CD4-positive, alpha-beta T cell (primary cell): ENCODE measurements around the gene C2orf72. TPM values are rescaled to one million over a fixed set of nuclear protein-coding genes. Genes with fewer than 3 reads are reported as not detected.

Experiments used
- ATAC-seq: fragments of 200-7000 bp; cut with Tn5 transposase; one replicate; pipeline ENCODE4 v1.10.0; 2022; ENCODE audit warnings: mild to moderate bottlenecking; ENCODE audit not compliant: poor library complexity
- CTCF ChIA-PET: fragments of 350-600 bp; sonication (Branson Sonifier 250); formaldehyde crosslinking; loops from one replicate; lab custom pipeline; 2021; ENCODE audit warnings: antibody characterized with exemption, inconsistent platforms; lab: Charles Lee
- POLR2A ChIA-PET: fragments of 350-600 bp; sonication (Branson Sonifier 250); formaldehyde crosslinking; loops from one replicate; lab custom pipeline; 2021; ENCODE audit warnings: antibody characterized with exemption, inconsistent platforms; lab: Charles Lee
- DNase-seq, 14 experiments: peaks; one replicate each; pipeline ENCODE4 v3.0.0-alpha.2; 2013 to 2020; ENCODE audit warnings: mixed read lengths in 2 of 14
- H3K27ac ChIP-seq, 2 donors: one replicate each; pipeline versions ENCODE4 v1.5.1 to v1.7.0; 2013; ENCODE audit warnings: low read length in 2 of 2, low read depth in 1 of 2, mild to moderate bottlenecking in 1 of 2
- H3K27me3 ChIP-seq, 2 experiments: 1 replicate in 1 of 2; 2 replicates in 1 of 2; pipeline versions ENCODE4 v1.6.1 to v1.7.0; 2013; ENCODE audit warnings: low read length in 2 of 2, control low read depth in 1 of 2, mild to moderate bottlenecking in 1 of 2, moderate library complexity in 1 of 2; ENCODE audit not compliant: insufficient read depth in 2 of 2, control insufficient read depth in 1 of 2
- H3K36me3 ChIP-seq: one replicate; pipeline ENCODE4 v1.6.1; 2013; ENCODE audit warnings: low read length, control low read depth; ENCODE audit not compliant: insufficient read depth
- H3K4me1 ChIP-seq: one replicate; pipeline ENCODE4 v1.6.1; 2013; ENCODE audit warnings: low read length, control low read depth; ENCODE audit not compliant: insufficient read depth
- H3K4me3 ChIP-seq: one replicate; pipeline ENCODE4 v1.5.1; 2013; ENCODE audit warnings: mild to moderate bottlenecking, low read length, moderate library complexity
- H3K9me3 ChIP-seq, 2 experiments: 1 replicate in 1 of 2; 2 replicates in 1 of 2; pipeline versions ENCODE4 v1.6.1 to v1.7.0; 2013; ENCODE audit warnings: low read length in 2 of 2, mild to moderate bottlenecking in 2 of 2, control low read depth in 1 of 2, moderate library complexity in 1 of 2; ENCODE audit not compliant: control insufficient read depth in 1 of 2, insufficient read depth in 1 of 2
- H3K27ac Mint-ChIP-seq: one replicate; pipeline ENCODE4 v1.8.0; 2020; ENCODE audit warnings: mixed read lengths
- H3K27me3 Mint-ChIP-seq: one replicate; pipeline ENCODE4 v1.8.0; 2021; ENCODE audit warnings: mixed read lengths
- H3K36me3 Mint-ChIP-seq: one replicate; pipeline ENCODE4 v1.8.0; 2021; ENCODE audit warnings: low read depth, mixed read lengths
- H3K4me1 Mint-ChIP-seq: one replicate; pipeline ENCODE4 v1.8.0; 2021; ENCODE audit warnings: low read depth, mixed read lengths
- H3K4me3 Mint-ChIP-seq: one replicate; pipeline ENCODE4 v1.8.0; 2020; ENCODE audit warnings: mild to moderate bottlenecking, mixed read lengths
- H3K9me3 Mint-ChIP-seq: one replicate; pipeline ENCODE4 v1.8.0; 2020; ENCODE audit warnings: mixed read lengths
- intact Hi-C, 2 experiments: fragments of 100-400 bp; cut with DNase I in 1 of 2; cut with micrococcal nuclease in 1 of 2; formaldehyde crosslinking; loops; one replicate each; pipeline versions ENCODE4 v1.15.1 to v1.9.0; 2023 to 2025; cut with DNase I, micrococcal nuclease
- total RNA-seq, 174 experiments: library from RNA in 2 of 174; stranded (reverse) in 2 of 174; gene quantifications; one replicate each; pipeline ENCODE4 v1.2.3 and lab custom pipeline; 2021 to 2026
- TF ChIP-seq, protein P1 (sequence below): fragments of 200-600 bp; IDR thresholded peaks from one replicate; pipeline ENCODE4 v1.8.0; 2022; ENCODE audit warnings: antibody characterized with exemption, mild to moderate bottlenecking

Gene C2orf72
- total RNA-seq, 2 experiments from 2014 or later, result not detected

DNA sequence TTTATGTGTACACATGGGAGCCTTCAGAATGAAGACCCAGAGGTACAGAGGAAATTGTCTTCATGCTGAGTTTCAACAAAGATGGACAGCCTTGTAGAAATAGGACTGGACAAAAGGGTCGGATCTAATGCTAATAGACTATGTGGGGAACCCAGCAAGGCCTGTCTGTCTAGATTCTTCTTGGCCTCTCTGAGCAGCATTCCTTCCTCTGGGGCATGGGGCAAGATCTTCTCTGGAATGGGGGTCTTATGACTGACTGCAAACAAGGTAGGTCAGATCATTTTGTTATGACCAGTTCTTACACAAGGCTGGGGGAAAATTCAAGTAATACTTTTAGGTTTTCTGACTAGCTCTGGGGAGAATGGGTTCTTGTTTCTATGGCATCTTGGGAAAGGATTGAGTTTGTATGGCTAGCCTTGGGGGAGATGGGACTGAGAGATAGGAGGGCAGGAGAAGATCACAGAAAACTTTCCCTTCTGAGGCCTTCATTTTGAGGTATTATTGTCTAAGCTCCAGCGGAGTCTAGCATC lies 27.1 kb upstream of the C2orf72 start:
- H3K27me3 ChIP-seq, result peaks cover 0 to 6% of the 10 kb centered on the region in 2 experiments
- no peak overlapping the region for H3K27ac Mint-ChIP-seq
- no peaks in the 10 kb centered on the region for H3K36me3 ChIP-seq
- peaks cover 3% of the 10 kb centered on the region for H3K9me3 Mint-ChIP-seq
- no peaks in the 10 kb centered on the region for H3K4me1 ChIP-seq
- H3K27ac ChIP-seq, result no peak overlapping the region
- intact Hi-C loops, result no loop called here
- H3K27me3 Mint-ChIP-seq, result peaks cover 10% of the 10 kb centered on the region
- TF ChIP-seq, protein P1, sequence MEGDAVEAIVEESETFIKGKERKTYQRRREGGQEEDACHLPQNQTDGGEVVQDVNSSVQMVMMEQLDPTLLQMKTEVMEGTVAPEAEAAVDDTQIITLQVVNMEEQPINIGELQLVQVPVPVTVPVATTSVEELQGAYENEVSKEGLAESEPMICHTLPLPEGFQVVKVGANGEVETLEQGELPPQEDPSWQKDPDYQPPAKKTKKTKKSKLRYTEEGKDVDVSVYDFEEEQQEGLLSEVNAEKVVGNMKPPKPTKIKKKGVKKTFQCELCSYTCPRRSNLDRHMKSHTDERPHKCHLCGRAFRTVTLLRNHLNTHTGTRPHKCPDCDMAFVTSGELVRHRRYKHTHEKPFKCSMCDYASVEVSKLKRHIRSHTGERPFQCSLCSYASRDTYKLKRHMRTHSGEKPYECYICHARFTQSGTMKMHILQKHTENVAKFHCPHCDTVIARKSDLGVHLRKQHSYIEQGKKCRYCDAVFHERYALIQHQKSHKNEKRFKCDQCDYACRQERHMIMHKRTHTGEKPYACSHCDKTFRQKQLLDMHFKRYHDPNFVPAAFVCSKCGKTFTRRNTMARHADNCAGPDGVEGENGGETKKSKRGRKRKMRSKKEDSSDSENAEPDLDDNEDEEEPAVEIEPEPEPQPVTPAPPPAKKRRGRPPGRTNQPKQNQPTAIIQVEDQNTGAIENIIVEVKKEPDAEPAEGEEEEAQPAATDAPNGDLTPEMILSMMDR, result no peak
- H3K9me3 ChIP-seq, result no peaks in the 10 kb centered on the region
- no peaks in the 10 kb centered on the region for H3K36me3 Mint-ChIP-seq
- H3K4me1 Mint-ChIP-seq, result no peaks in the 10 kb centered on the region
- ChIA-PET CTCF (no interaction called here), POLR2A (no interaction called here)
- DNase-seq, result no peak
- no peak overlapping the region for H3K4me3 ChIP-seq
- ATAC-seq, result no peak
- no peak overlapping the region for H3K4me3 Mint-ChIP-seq

DNA sequence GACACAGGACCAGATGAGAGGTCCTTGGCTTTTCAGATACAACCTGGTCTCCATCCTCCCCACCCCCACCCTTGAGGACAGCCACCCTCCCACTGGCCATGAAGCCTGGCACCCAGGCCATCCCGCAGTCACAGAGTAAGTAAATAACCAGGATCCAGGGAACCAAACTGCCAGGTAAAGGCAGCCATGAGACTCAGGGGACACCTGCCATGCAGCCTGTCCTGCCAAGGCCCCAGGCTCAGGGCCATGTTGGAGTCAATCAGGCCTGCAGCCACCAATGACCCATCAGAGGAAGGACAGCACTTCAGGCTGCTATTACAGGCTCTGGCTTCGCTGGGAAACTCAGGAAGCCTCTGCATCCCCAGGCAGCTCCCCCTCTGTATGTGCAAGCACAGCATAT lies 25.8 kb upstream of the C2orf72 start:
- ChIA-PET POLR2A (no interaction called here), CTCF (no interaction called here)
- Mint-ChIP-seq H3K36me3 (no peaks in the 10 kb centered on the region), H3K27me3 (peaks cover 10% of the 10 kb centered on the region), H3K27ac (no peak overlapping the region), H3K4me1 (no peaks in the 10 kb centered on the region), H3K4me3 (no peak overlapping the region), H3K9me3 (no peaks in the 10 kb centered on the region)
- Histone ChIP-seq H3K27ac (no peak overlapping the region), H3K4me3 (no peak overlapping the region), H3K36me3 (no peaks in the 10 kb centered on the region), H3K4me1 (no peaks in the 10 kb centered on the region), H3K27me3 (peaks cover 0 to 10% of the 10 kb centered on the region in 2 experiments), H3K9me3 (no peaks in the 10 kb centered on the region)
- intact Hi-C loops, result no loop called here
- DNase-seq (no peak), ATAC-seq (no peak)
- TF ChIP-seq, protein P1, result no peak

DNA sequence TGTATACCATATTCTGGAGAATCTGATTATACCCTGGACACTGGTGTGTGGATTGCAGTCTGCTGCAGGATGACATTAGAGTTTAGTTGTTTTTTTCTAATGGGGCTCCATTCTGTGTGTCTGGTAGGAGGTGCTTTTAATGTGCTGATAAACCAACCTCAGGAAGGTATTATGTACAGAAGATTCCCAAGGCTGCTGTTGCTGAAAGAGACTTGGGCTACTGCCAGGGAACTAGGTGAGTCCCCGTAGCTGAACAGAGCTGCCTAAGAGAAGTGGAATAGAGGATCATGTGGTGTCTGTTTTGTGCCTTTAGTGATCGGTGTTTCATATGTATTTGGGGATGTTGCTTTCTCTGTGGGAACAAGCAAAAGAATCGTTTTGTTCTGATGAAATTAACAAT lies 24.9 kb upstream of the C2orf72 start:
- no peaks in the 10 kb centered on the region for H3K9me3 ChIP-seq
- no peak for DNase-seq
- intact Hi-C loops, result no loop called here
- no peaks in the 10 kb centered on the region for H3K36me3 ChIP-seq
- Mint-ChIP-seq H3K4me3 (no peak overlapping the region), H3K27ac (no peak overlapping the region), H3K4me1 (no peaks in the 10 kb centered on the region), H3K9me3 (no peaks in the 10 kb centered on the region), H3K27me3 (peaks cover 20% of the 10 kb centered on the region), H3K36me3 (no peaks in the 10 kb centered on the region)
- no peak overlapping the region for H3K4me3 ChIP-seq
- ChIA-PET CTCF (no interaction called here), POLR2A (no interaction called here)
- H3K4me1 ChIP-seq, result no peaks in the 10 kb centered on the region
- TF ChIP-seq, protein P1, result no peak
- peaks cover 0 to 10% of the 10 kb centered on the region in 2 experiments for H3K27me3 ChIP-seq
- no peak overlapping the region for H3K27ac ChIP-seq
- no peak for ATAC-seq
